ENCODE data around the gene DNTTIP2.

- TF ChIP-seq CTCF (IDR thresholded peaks at IDR 0.05) (no peak), REST (IDR thresholded peaks at IDR 0.05; ENCODE audit: insufficient read depth in 1 of 2, low read depth in 2 of 2, low read length in 1 of 2) (no peak), POLR2AphosphoS5 (IDR thresholded peaks at IDR 0.05; ENCODE audit: low read depth, low read length) (no peak), SIN3A (IDR thresholded peaks at IDR 0.05; ENCODE audit: borderline replicate concordance, insufficient read depth, low read depth, low read length) (no peak)
Observed at GRCh38 chr1:93820554-93821422, 58.2 kb downstream of the DNTTIP2 start.
